DOHH2 (cell line): Measurements from ENCODE around the gene PCYT2.
A peak's percentile ranks its signal among the peaks of the same experiment; 100 is the strongest.

Experiments used
- H3F3A ChIP-seq: fragments of 200-600 bp; sonication (generic), shearing (Covaris generic); 2 replicates; pipeline ENCODE4 v1.6.0; 2016; ENCODE audit warnings: antibody characterized with exemption, mild to moderate bottlenecking; ENCODE audit not compliant: control insufficient read depth, insufficient read depth
- H3K27ac ChIP-seq: fragments of 200-600 bp; sonication (generic); 2 replicates; pipeline ENCODE4 v1.5.1; 2014; ENCODE audit warnings: low read depth, mild to moderate bottlenecking, low read length, moderate library complexity
- H3K27me3 ChIP-seq: fragments of 200-600 bp; sonication (generic); 2 replicates; pipeline ENCODE4 v1.6.1; 2014; ENCODE audit warnings: mild to moderate bottlenecking, low read length, mixed read lengths; ENCODE audit not compliant: control insufficient read depth
- H3K36me3 ChIP-seq: fragments of 200-600 bp; sonication (generic); 2 replicates; pipeline ENCODE4 v1.6.1; 2014; ENCODE audit warnings: mild to moderate bottlenecking, low read length, moderate library complexity, mixed read lengths; ENCODE audit not compliant: control insufficient read depth
- H3K4me1 ChIP-seq: fragments of 200-600 bp; sonication (generic); 2 replicates; pipeline ENCODE4 v1.6.1; 2014; ENCODE audit warnings: mild to moderate bottlenecking, low read length, mixed read lengths; ENCODE audit not compliant: control insufficient read depth
- H3K4me2 ChIP-seq: fragments of 200-600 bp; sonication (generic); 2 replicates; pipeline ENCODE4 v1.6.0; 2014; ENCODE audit warnings: mild to moderate bottlenecking, low read length, moderate library complexity
- H3K4me3 ChIP-seq: fragments of 200-600 bp; sonication (generic); 2 replicates; pipeline ENCODE4 v1.5.1; 2014; ENCODE audit warnings: mild to moderate bottlenecking, low read length, mixed read lengths
- H3K79me2 ChIP-seq: fragments of 200-600 bp; sonication (generic); 2 replicates; pipeline ENCODE4 v1.6.1; 2014; ENCODE audit warnings: mild to moderate bottlenecking, low read length, mixed read lengths; ENCODE audit not compliant: control insufficient read depth
- H3K9me2 ChIP-seq: fragments of 200-600 bp; sonication (generic); replicated peaks from 2 replicates; pipeline ENCODE4 v1.6.1; 2014; ENCODE audit warnings: mild to moderate bottlenecking, low read length, mixed read lengths; ENCODE audit not compliant: control insufficient read depth
- H3K9me3 ChIP-seq: fragments of 200-600 bp; sonication (generic); 2 replicates; pipeline ENCODE4 v1.6.1; 2014; ENCODE audit warnings: antibody characterized with exemption, low read length, mixed read lengths; ENCODE audit not compliant: control insufficient read depth, insufficient read depth
- H4K20me1 ChIP-seq: fragments of 200-600 bp; sonication (generic); 2 replicates; pipeline ENCODE4 v1.6.0; 2014; ENCODE audit warnings: low read depth, mild to moderate bottlenecking, antibody characterized with exemption, low read length, moderate library complexity; ENCODE audit not compliant: control insufficient read depth, insufficient read depth
- EZH2phosphoT487 ChIP-seq: fragments of 200-600 bp; sonication (generic); IDR thresholded peaks from 2 replicates; pipeline ENCODE4 v1.6.1; 2017; ENCODE audit warnings: borderline replicate concordance, mild to moderate bottlenecking, antibody characterized with exemption, low read length, moderate library complexity, mixed read lengths
- TF ChIP-seq, protein P1 (sequence below): fragments of 200-600 bp; sonication (generic); IDR thresholded peaks from one replicate; pipeline ENCODE4 v1.5.1; 2014; ENCODE audit warnings: antibody characterized with exemption, mild to moderate bottlenecking, low read depth, low read length; ENCODE audit not compliant: poor library complexity, severe bottlenecking

The PCYT2 gene

DNA sequence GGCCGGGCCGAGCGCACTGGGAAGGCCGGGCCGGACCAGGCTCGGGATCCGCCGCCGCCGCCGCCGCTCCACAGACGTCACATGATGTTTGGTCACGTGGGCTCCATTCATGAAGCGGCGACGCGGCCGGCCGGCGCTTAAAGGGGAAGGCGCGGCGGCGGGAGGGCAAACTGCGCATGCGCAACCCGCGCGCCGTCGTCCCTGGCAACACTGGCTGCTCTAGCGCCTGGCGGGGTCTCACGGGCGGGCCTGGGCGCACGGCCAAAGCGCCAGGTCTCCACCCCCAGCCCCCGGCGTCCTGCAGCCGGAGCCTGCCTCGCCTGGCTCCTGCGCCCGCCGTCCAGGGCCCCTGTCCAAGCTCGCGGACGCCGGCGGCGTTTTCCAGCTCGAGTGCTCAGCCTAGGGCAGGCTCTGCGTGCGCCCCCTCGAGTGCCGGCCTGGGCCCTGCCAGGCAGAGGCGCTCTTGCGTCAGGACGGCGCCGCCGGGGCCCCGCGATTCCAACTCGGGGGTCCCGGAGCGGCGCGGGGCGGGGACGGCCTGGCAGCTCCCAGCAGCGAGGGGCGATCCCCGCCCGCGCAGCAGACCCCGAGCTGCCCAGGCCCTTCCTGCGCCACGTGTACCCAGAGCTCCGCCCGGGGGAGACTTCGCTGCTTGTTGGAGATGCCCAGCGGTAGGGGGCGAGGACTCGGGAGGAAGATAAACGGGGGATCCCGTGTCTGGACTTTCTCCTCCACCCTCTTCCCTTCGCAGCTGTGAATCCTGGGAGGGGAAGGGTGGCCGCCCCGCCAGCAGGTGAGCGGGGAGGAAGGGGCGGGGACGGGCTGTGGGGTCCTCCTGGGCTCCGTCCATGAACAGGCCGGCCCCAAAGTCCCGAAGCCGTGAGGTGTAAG, 16.7 kb upstream of the PCYT2 start, which contains the start of gene MAFG:
Gene MAFG, minus strand, starts transcription at position 83 of the 891 bp plus-strand sequence. CDS start 4,550 bp downstream, outside the sequence.
- Histone ChIP-seq H3K9me3 (no peaks in the 10 kb centered on the region), H3K27me3 (peaks cover 4% of the 10 kb centered on the region; the same call in 1 of the 2 replicates), H3K4me1 (peaks cover 40% of the 10 kb centered on the region), H3K27ac (peak within 1 kb of the TSS; percentile 61), H3K4me3 (peak within 1 kb of the TSS; percentile 98), H3K36me3 (no peaks in the 10 kb centered on the region; the same call in 1 of the 2 replicates), H4K20me1 (peaks cover 14% of the 10 kb centered on the region), H3K9me2 (no peaks in the 10 kb centered on the region), H3K79me2 (peaks cover 42% of the 10 kb centered on the region), H3F3A (0 out of 2 replicates have a peak, but pooled peaks cover 2% of the 10 kb centered on the region), H3K4me2 (peak within 1 kb of the TSS; percentile 88)
- TF ChIP-seq EZH2phosphoT487: no peak
- TF ChIP-seq, protein P1, sequence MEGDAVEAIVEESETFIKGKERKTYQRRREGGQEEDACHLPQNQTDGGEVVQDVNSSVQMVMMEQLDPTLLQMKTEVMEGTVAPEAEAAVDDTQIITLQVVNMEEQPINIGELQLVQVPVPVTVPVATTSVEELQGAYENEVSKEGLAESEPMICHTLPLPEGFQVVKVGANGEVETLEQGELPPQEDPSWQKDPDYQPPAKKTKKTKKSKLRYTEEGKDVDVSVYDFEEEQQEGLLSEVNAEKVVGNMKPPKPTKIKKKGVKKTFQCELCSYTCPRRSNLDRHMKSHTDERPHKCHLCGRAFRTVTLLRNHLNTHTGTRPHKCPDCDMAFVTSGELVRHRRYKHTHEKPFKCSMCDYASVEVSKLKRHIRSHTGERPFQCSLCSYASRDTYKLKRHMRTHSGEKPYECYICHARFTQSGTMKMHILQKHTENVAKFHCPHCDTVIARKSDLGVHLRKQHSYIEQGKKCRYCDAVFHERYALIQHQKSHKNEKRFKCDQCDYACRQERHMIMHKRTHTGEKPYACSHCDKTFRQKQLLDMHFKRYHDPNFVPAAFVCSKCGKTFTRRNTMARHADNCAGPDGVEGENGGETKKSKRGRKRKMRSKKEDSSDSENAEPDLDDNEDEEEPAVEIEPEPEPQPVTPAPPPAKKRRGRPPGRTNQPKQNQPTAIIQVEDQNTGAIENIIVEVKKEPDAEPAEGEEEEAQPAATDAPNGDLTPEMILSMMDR: peak; percentile 76

DNA sequence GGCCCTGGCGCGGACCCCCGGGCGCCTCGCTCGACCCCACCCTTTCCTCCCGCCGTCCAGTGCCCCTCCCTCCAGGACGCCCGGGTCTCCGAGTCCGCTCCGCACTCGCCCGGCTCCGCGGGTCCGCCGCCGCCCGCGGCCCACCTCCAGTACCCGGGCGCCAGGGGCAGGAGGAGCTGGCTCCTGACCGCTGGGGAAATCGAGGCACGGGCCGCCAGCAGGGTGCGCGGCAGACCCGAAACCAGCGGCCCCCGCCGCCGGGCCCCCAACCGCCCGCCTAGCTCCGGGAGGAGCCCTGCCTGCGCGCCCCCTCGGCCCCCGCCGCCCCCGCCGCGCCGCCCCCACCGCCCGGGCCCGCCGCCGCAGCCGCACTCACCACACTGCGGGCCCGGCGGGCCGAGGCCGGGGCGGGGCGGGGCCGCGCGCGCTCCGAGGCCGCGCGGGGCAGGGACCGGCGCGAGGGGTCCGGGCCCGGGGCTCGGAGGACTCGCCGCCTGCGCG, 16.0 kb upstream of the PCYT2 start:
- Histone ChIP-seq H3K4me3 (peak overlapping the region; percentile 98), H3K27me3 (peaks cover 4% of the 10 kb centered on the region; the same call in 1 of the 2 replicates), H3K36me3 (no peaks in the 10 kb centered on the region; the same call in 1 of the 2 replicates), H3K79me2 (peaks cover 47% of the 10 kb centered on the region), H3K4me2 (peak overlapping the region; percentile 88), H3K27ac (peak overlapping the region; percentile 61), H3K4me1 (peaks cover 40% of the 10 kb centered on the region), H3F3A (0 out of 2 replicates have a peak, but pooled peaks cover 2% of the 10 kb centered on the region), H3K9me3 (no peaks in the 10 kb centered on the region), H4K20me1 (peaks cover 14% of the 10 kb centered on the region), H3K9me2 (no peaks in the 10 kb centered on the region)
- TF ChIP-seq, protein P1: no peak
- TF ChIP-seq EZH2phosphoT487: no peak

DNA sequence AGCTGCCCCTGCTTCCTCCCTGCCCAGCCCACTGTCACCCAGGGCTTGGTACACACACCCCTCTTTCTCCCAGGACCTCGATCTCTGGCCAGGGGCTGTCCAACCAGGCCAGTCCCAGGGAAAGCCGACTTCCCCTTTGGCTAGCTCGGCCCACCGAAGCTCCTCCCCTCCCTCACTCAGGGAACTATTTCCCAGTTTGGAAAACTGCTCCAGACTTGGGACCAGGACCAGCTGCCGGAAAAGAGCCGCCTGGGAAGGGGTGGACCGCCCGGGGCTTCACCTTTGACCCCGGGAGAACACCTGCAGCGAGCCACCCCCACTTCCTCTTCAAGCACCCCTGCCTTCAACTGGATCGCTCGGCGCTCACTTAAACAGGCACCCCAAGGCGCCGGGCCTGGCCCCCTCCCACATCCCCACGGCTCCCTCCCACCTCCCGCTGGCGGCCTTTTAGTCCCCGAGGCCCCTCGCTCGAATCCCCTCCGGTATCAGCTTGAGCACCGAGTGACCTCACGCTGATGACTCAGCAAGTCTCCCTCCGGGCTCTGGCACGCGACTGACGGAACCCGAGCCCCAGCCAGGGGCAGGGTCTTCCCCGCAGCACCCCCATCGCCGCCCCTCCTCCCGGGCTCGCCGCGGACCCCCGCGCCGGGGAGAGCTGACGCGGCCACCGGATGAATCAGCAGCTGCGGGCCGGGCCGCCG, 15.4 kb upstream of the PCYT2 start:
- Histone ChIP-seq H3K36me3 (peaks cover 3% of the 10 kb centered on the region), H4K20me1 (peaks cover 14% of the 10 kb centered on the region), H3K4me2 (peak overlapping the region; percentile 88), H3F3A (peaks cover 2% of the 10 kb centered on the region; the same call in 1 of the 2 replicates), H3K4me1 (peaks cover 40% of the 10 kb centered on the region), H3K4me3 (peak overlapping the region; percentile 98), H3K27ac (peak overlapping the region; percentile 61), H3K9me3 (no peaks in the 10 kb centered on the region), H3K9me2 (no peaks in the 10 kb centered on the region), H3K79me2 (peaks cover 51% of the 10 kb centered on the region), H3K27me3 (peaks cover 4% of the 10 kb centered on the region; the same call in 1 of the 2 replicates)
- no peak for TF ChIP-seq EZH2phosphoT487
- TF ChIP-seq, protein P1: no peak
